IPS DF 19.7 (cell line): ENCODE measurements around the gene GCLC.
"Not testable (repeated sequence)": the region's sequence is repeated elsewhere in the genome, so short reads cannot be mapped to it uniquely, and the experiment has no call there.

Source experiments
- DNase-seq: peaks from one replicate; pipeline ENCODE4 v3.0.0-alpha.2; 2013; ENCODE audit warnings: low read depth, low spot score

Gene GCLC

DNA sequence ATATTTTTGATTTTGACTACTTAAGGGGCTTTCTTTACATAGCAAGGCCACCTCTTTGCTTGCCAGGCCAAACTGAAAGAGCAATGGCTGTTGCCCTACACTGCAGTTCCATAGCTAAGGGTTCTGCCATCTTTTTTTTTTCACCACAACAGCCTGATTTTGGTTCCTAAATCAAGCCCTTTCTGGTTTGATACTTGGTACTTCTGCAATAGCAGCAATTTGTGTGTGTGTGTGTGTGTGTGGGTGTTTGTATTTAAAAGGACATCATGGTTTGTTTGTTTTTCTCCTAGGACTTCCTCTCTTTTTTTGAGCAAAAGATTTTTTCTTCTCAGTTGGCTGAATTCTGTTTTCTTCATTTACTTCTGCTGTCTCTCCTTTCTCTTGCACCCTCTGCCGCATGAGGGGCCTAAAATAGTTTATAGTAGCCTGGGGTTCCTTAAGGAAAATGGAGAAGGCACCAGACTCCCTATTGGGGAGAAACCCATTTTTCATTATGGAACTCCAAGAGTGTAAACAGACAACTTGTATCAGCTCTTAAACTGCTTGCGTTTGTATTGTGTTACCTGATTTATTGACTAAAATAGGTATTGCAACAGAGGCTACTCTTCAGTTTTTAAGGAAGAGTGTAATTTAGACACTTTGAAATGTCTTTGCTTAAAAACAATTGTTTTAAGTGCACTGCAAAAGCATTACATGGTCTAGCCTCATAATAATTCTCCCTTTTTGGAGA is 12.2 kb upstream of the GCLC start:
- no peak for DNase-seq

- DNase-seq: not testable (repeated sequence)
These were observed 8.7 kb upstream of the GCLC start for GRCh38 chr6:53553600-53553999.

GRCh38 chr6:53551681-53552080 is 6.8 kb upstream of the GCLC start:
- DNase-seq: not testable (repeated sequence)

DNA sequence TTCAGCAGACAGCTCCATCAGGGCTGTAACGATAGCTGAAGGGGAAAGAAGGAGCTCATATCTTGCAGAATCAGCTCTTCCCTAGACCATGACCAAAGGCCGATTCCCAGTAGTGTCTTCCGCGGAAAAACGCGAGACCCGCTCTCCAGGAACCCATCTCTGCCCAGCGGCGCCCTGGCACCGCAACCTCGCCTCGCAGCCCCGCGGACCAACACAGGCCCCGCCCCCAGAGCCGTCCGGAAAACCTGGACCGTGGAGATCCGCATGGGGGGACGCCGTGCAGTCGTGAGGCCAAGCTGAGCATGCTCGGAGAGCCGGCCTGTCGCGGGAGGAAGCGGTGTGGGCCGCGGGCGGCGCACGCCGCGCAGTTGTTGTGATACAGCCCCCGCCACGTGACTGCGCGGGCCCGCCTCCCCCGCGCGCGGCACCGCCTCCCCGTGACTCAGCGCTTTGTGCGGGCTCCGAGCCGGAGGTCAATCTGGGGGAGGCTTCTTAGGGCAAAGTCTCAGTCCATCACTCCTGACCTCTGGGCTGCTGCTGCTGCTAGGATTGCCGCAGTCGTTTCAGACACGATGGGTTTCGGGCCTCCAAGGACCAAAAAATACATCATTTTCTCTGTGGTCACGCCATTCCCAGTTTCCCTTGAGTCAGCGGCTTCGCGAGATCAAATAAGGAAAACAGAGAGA is 3.1 kb upstream of the GCLC start:
- DNase-seq: peak; percentile 78

- DNase-seq: no peak
These were observed 2.4 kb upstream of the GCLC start for GRCh38 chr6:53547166-53547810.

- no peak for DNase-seq
These were observed 1.4 kb upstream of the GCLC start for GRCh38 chr6:53546281-53546680.

- no peak for DNase-seq
These were observed 758 bp downstream of the GCLC start for GRCh38 chr6:53544217-53544469.

GRCh38 chr6:53543359-53544216 is 1.3 kb downstream of the GCLC start:
- no peak for DNase-seq

- no peak for DNase-seq
These were observed 3.0 kb downstream of the GCLC start for GRCh38 chr6:53541900-53542299.

DNA sequence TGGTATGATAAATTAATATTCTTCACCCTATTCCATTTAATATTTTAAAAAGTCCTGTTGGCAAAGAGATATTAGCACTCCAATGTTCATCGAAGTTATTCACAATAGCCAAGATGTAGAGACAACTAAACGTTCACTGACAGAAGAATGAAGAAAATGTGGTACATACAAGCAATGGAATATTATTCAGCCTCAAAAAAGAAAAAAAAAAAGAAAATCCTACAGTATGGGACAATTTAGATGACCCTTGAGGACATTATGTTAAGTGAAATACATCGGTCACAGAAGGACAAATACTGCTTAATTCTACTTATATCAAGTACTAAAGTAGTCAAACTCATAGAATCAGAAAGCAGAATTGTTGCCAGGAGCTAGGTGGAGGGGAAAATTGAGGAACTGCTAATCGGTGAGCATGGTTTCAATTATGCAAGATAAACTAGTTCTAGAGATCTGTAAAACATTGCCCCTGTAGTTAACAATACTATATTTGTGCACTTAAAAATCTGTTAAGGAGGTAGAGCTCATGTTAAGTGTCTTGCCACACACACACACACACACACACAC is 4.7 kb downstream of the GCLC start:
- no peak for DNase-seq

GRCh38 chr6:53539561-53539960 is 5.3 kb downstream of the GCLC start:
- DNase-seq: no peak

- DNase-seq: no peak
These were observed 8.3 kb downstream of the GCLC start for GRCh38 chr6:53536561-53536960.

- DNase-seq: no peak
These were observed 12.0 kb downstream of the GCLC start for GRCh38 chr6:53532942-53533341.

GRCh38 chr6:53532061-53532797 is 12.7 kb downstream of the GCLC start:
- no peak for DNase-seq

- no peak for DNase-seq
These were observed 14.0 kb downstream of the GCLC start for GRCh38 chr6:53530780-53531386.

- DNase-seq: no peak
These were observed 14.6 kb downstream of the GCLC start for GRCh38 chr6:53530346-53530745.

GRCh38 chr6:53529324-53530036 is 15.4 kb downstream of the GCLC start:
- DNase-seq: no peak

DNA sequence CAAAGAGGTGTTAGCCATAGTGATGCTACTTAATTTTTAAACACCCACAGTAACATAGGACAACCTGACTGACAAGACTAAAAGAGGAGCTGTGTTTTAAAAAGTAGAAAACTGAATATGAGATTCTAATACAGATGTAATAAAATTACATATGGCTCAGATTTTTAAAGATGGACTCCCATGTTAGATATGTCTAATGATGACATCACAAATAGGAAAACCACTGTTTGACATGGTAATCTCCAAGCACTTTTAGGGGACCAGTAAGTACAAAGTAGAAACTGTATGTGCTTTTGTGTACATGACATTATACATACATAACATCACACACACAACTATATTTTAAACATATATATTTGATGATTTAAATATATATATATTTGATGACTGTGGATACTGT is 16.8 kb downstream of the GCLC start:
- no peak for DNase-seq

DNA sequence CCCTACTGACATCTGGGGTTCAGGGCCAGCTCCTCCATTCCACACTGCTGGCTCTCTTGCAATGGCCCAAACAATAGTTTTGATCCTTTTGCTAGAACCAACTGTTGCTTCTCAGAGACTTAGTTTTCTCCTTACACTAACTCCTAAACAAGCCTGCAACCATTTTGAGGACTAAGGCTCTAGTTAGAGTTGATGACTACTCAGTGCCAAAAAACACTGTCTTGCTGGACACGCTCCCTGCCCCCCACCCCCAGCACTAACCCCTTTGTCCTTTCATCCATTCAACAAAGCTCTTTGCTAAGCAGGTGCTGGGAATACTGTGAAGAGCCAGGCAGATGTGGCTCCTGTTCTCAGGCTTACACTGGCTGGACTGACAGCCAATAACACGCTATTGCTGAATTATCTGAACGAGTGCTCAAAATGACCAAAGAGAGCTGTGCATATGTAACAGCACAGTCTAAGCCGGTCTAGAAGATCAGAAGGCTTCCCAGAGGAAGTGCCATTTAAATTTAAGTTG is 17.6 kb downstream of the GCLC start:
- no peak for DNase-seq

DNA sequence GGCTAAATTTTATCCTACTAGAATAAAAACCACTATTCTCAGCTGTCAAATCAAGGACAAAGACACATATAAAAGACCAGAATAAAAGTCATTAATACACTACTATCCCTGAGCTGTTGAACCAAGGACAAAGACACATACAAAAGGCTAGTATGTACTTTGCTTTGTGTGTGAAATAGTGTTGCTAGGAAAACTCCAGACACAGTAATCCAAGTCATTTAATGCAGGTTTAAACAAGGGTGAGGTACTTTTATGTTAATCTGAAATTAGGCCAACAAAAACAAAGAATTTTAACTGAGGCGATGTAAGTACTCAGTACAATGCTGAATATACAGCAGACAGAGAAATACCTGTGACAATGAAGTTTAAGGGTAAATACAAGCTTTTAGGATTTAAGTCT is 18.9 kb downstream of the GCLC start:
- no peak for DNase-seq
